Measurements from ENCODE around the gene UGT1A9.
"Not testable (repeated sequence)": the region's sequence is repeated elsewhere in the genome, so short reads cannot be mapped to it uniquely, and the experiment has no call there.

The UGT1A9 gene

GRCh38 chr2:233671290-233672161, at the start of gene UGT1A9:
Gene UGT1A9 (plus strand): TSS chr2:233671898. CDS start chr2:233671935, 37 bp downstream.
- no peak for DNase-seq

- DNase-seq: no peak
Observed at GRCh38 chr2:233627331-233628025, 44.2 kb upstream of the UGT1A9 start.

- not testable (repeated sequence) for DNase-seq
Observed at GRCh38 chr2:233636306-233636705, 35.4 kb upstream of the UGT1A9 start, which contains the start of gene UGT1A10. Gene UGT1A10 (plus strand): TSS chr2:233636448. CDS start chr2:233636523, 75 bp downstream.

- no peak for DNase-seq
Observed at GRCh38 chr2:233638836-233639235, 32.9 kb upstream of the UGT1A9 start.

GRCh38 chr2:233639860-233640259, 31.8 kb upstream of the UGT1A9 start:
- DNase-seq: no peak

GRCh38 chr2:233643128-233643527, 28.6 kb upstream of the UGT1A9 start:
- peak; percentile 4 for DNase-seq

GRCh38 chr2:233646033-233646432, 25.7 kb upstream of the UGT1A9 start:
- not testable (repeated sequence) for DNase-seq

- DNase-seq: no peak
Observed at GRCh38 chr2:233650981-233651380, 20.7 kb upstream of the UGT1A9 start.

- no peak for DNase-seq
Observed at GRCh38 chr2:233651430-233651829, 20.3 kb upstream of the UGT1A9 start.

GRCh38 chr2:233654501-233654900, 17.2 kb upstream of the UGT1A9 start:
- DNase-seq: no peak

GRCh38 chr2:233655043-233655442, 16.7 kb upstream of the UGT1A9 start:
- DNase-seq: no peak

- not testable (repeated sequence) for DNase-seq
Observed at GRCh38 chr2:233655943-233656342, 15.8 kb upstream of the UGT1A9 start.

- no peak for DNase-seq
Observed at GRCh38 chr2:233656443-233656842, 15.3 kb upstream of the UGT1A9 start.

- DNase-seq: no peak
Observed at GRCh38 chr2:233658610-233659009, 13.1 kb upstream of the UGT1A9 start.

GRCh38 chr2:233663911-233664310, 7.8 kb upstream of the UGT1A9 start:
- DNase-seq: no peak

GRCh38 chr2:233668605-233669260, 3.0 kb upstream of the UGT1A9 start:
- no peak for DNase-seq

GRCh38 chr2:233672886-233673285, 1.2 kb downstream of the UGT1A9 start:
- DNase-seq: no peak

- DNase-seq: no peak
Observed at GRCh38 chr2:233673896-233674295, 2.2 kb downstream of the UGT1A9 start.

- DNase-seq: no peak
Observed at GRCh38 chr2:233674314-233674713, 2.6 kb downstream of the UGT1A9 start.

GRCh38 chr2:233674995-233675394, 3.3 kb downstream of the UGT1A9 start:
- DNase-seq: no peak

- DNase-seq: no peak
Observed at GRCh38 chr2:233676046-233676445, 4.3 kb downstream of the UGT1A9 start.

- no peak for DNase-seq
Observed at GRCh38 chr2:233679196-233679595, 7.5 kb downstream of the UGT1A9 start.

- DNase-seq: no peak
Observed at GRCh38 chr2:233680361-233681045, 8.8 kb downstream of the UGT1A9 start.

Data from OCI-M1 (cell line).